Lower leg skin (tissue), 4 donors: Measurements from ENCODE around the gene GTPBP2. TPM values are rescaled to one million over a fixed set of nuclear protein-coding genes. Genes with fewer than 3 reads are reported as not detected.

Experiments used
- DNase-seq, 2 donors: peaks; one replicate each; pipeline ENCODE4 v3.0.0-alpha.2; 2019; ENCODE audit warnings: low spot score in 2 of 2
- H3K4me3 ChIP-seq: fragments of 200-600 bp; sonication (generic); 2 replicates; pipeline ENCODE4 v1.5.1; 2017; ENCODE audit warnings: mild to moderate bottlenecking, low read depth; ENCODE audit not compliant: poor library complexity, severe bottlenecking
- CTCF ChIP-seq, 3 donors: fragments of 450-650 bp; IDR thresholded peaks; one replicate each; pipeline ENCODE4 v1.5.1; 2016; ENCODE audit warnings: antibody characterized with exemption in 3 of 3, mild to moderate bottlenecking in 3 of 3, moderate library complexity in 2 of 3
- POLR2A ChIP-seq, 2 donors: fragments of 450-650 bp; IDR thresholded peaks; one replicate each; pipeline ENCODE4 v1.6.1; 2016 to 2017; ENCODE audit warnings: antibody characterized with exemption in 2 of 2, mild to moderate bottlenecking in 1 of 2, moderate library complexity in 1 of 2
- WGBS, 2 donors: methylation state at CpG; one replicate each; pipeline ENCODE4 v1.1.5; 2018; 5-methylcytosine and 5-hydroxymethylcytosine counted together
- intact Hi-C: fragments of 100-400 bp; cut with DNase I; formaldehyde crosslinking; loops from one replicate; pipeline ENCODE4 v1.15.0; 2023; ENCODE audit warnings: low total_unique reads
- total RNA-seq, 4 donors: library from RNA; depleted of rRNA; stranded (reverse); fragments of >200 nt; gene quantifications; one replicate each; pipeline ENCODE4 v1.1.0, GENCODE V29; 2016

GTPBP2 gene
- total RNA-seq, 4 donors from 2014 or later: 31.1 to 39.9 (median 36.0) TPM

- intact Hi-C loops: no loop called here
- TF ChIP-seq POLR2A (IDR thresholded peaks at IDR 0.05) (no peak), CTCF (IDR thresholded peaks at IDR 0.05) (no peak)
- no peak for DNase-seq
- 65% methylated on average over 2 of the region's 2 CpGs for WGBS, 2 donors
- no peak overlapping the region for H3K4me3 ChIP-seq
These were observed 49.9 kb downstream of the GTPBP2 start for GRCh38 chr6:43579171-43579570.

GRCh38 chr6:43578748-43579147 lies 50.3 kb downstream of the GTPBP2 start:
- 75 to 80% methylated on average over 3 of the region's 3 CpGs for WGBS, 2 donors
- intact Hi-C loops: no loop called here
- H3K4me3 ChIP-seq: no peak overlapping the region
- no peak for DNase-seq
- TF ChIP-seq CTCF (IDR thresholded peaks at IDR 0.05): no peak
- TF ChIP-seq POLR2A (IDR thresholded peaks at IDR 0.05): no peak

GRCh38 chr6:43575772-43576551 lies 53.1 kb downstream of the GTPBP2 start, which contains the start of the genes POLH and XPO5:
POLH (plus strand) TSS chr6:43576185; CDS start chr6:43582320, 6,135 bp downstream.
XPO5 (minus strand) TSS chr6:43576038; CDS start chr6:43575864, 174 bp downstream.
- TF ChIP-seq POLR2A (IDR thresholded peaks at IDR 0.05) (peak in 1 of 2 donors; percentile 25), CTCF (IDR thresholded peaks at IDR 0.05) (no peak)
- peak; percentile 87 to 97 for DNase-seq
- peak within 1 kb of the TSS; percentile 81 for H3K4me3 ChIP-seq
- WGBS, 2 donors: 0 to 1% methylated on average over 22 to 50 of the region's 76 CpGs
- intact Hi-C loops: no loop called here

GRCh38 chr6:43575105-43575771 lies 53.8 kb downstream of the GTPBP2 start:
- intact Hi-C loops: no loop called here
- WGBS, 2 donors: 0 to 1% methylated on average over 38 of the region's 38 CpGs
- peak; percentile 27 to 90 for DNase-seq

GRCh38 chr6:43572015-43572414 lies 57.0 kb downstream of the GTPBP2 start:
- 93 to 97% methylated on average over 4 of the region's 4 CpGs for WGBS, 2 donors
- intact Hi-C loops: no loop called here
- H3K4me3 ChIP-seq: no peak overlapping the region
- DNase-seq: no peak
- TF ChIP-seq CTCF (IDR thresholded peaks at IDR 0.05) (no peak), POLR2A (IDR thresholded peaks at IDR 0.05) (no peak)

More at GRCh38 chr6:43575105-43575771, 53.8 kb downstream of the GTPBP2 start:
- peak overlapping the region; percentile 81 for H3K4me3 ChIP-seq
- peak in 1 of 3 donors; percentile 38 for TF ChIP-seq CTCF (IDR thresholded peaks at IDR 0.05)
- TF ChIP-seq POLR2A (IDR thresholded peaks at IDR 0.05): no peak
